HCT116 (cell line): ENCODE data around the gene GRK6. TPM values are rescaled to one million over a fixed set of nuclear protein-coding genes. Genes with fewer than 3 reads are reported as not detected.

Source experiments
- ATAC-seq: fragments of 200-7000 bp; cut with Tn5 transposase; 2 replicates; pipeline ENCODE4 v1.9.1; 2020; ENCODE audit warnings: mild to moderate bottlenecking, moderate library complexity
- BruUV-seq: library from RNA; stranded (reverse); fragments of 400-500 nt; replicated peaks from 2 replicates; lab custom pipeline; 2021; lab: Mats Ljungman, UMichigan
- CTCF ChIA-PET: fragments of 300-600 bp; sonication (Branson Sonifier 250); formaldehyde crosslinking; loops from one replicate; lab custom pipeline; 2021; ENCODE audit warnings: antibody characterized with exemption; lab: Charles Lee
- POLR2A ChIA-PET: fragments of 300-600, 350-600 bp; sonication (Branson Sonifier 250); formaldehyde crosslinking; loops from one replicate; lab custom pipeline; 2021; ENCODE audit warnings: antibody characterized with exemption; lab: Charles Lee
- RAD21 ChIA-PET, 2 experiments: fragments of 300-600 bp; sonication (Branson Sonifier 250); formaldehyde crosslinking; loops; one replicate each; lab custom pipeline; 2023; ENCODE audit warnings: low total read pairs in 2 of 2; ENCODE audit not compliant: uncharacterized antibody in 2 of 2, unreplicated experiment in 2 of 2, low non-redundant PET in 1 of 2; lab: Charles Lee
- DNase-seq: peaks from one replicate; pipeline ENCODE4 v3.0.0-alpha.2; 2010; ENCODE audit warnings: low read depth, low spot score
- H2AFZ ChIP-seq: fragments of 200-600 bp; shearing (Covaris generic), sonication (generic); 2 replicates; pipeline ENCODE4 v1.6.1; 2017; ENCODE audit warnings: low read depth, mixed run types, mixed read lengths, antibody characterized with exemption, low read length; ENCODE audit not compliant: poor library complexity, severe bottlenecking
- H3K27ac ChIP-seq: 2 replicates; pipeline ENCODE4 v1.5.1; 2012; ENCODE audit warnings: low read depth, low read length
- H3K27me3 ChIP-seq: fragments of 200-600 bp; sonication (generic); 2 replicates; pipeline ENCODE4 v1.6.1; 2016; ENCODE audit warnings: mixed run types, low read length, mixed read lengths; ENCODE audit not compliant: insufficient read depth
- H3K36me3 ChIP-seq, 2 experiments: fragments of 200-500 bp in 1 of 2; fragments of 200-600 bp in 1 of 2; sonication (Bioruptor generic) in 1 of 2; sonication (generic) in 1 of 2; 2 replicates each; pipeline versions ENCODE4 v1.5.1 to v1.6.1; 2014 to 2016; ENCODE audit warnings: low read length in 2 of 2, inconsistent platforms in 1 of 2, mixed read lengths in 1 of 2, mixed run types in 1 of 2; ENCODE audit not compliant: insufficient read depth in 2 of 2, control insufficient read depth in 1 of 2
- H3K4me1 ChIP-seq, 2 experiments: fragments of 200-600 bp in 1 of 2; sonication (generic) in 1 of 2; 2 replicates each; pipeline versions ENCODE4 v1.5.1 to v1.6.1; 2012 to 2017; ENCODE audit warnings: low read length in 2 of 2, inconsistent platforms in 1 of 2, mild to moderate bottlenecking in 1 of 2, mixed read lengths in 1 of 2, mixed run types in 1 of 2, moderate library complexity in 1 of 2; ENCODE audit not compliant: insufficient read depth in 2 of 2, control insufficient read depth in 1 of 2
- H3K4me2 ChIP-seq: fragments of 200-600 bp; sonication (generic); 2 replicates; pipeline ENCODE4 v1.6.1; 2017; ENCODE audit warnings: mixed run types, low read length, mixed read lengths
- H3K4me3 ChIP-seq, 2 experiments: fragments of 200-600 bp in 1 of 2; sonication (generic) in 1 of 2; replicated peaks in 1 of 2; 2 replicates each; pipeline ENCODE4 v1.5.1; 2011 to 2016; ENCODE audit warnings: low read length in 2 of 2, control low read depth in 1 of 2, low read depth in 1 of 2, mild to moderate bottlenecking in 1 of 2, mixed read lengths in 1 of 2, mixed run types in 1 of 2
- H3K79me2 ChIP-seq: fragments of 200-600 bp; sonication (generic); 2 replicates; pipeline ENCODE4 v1.6.1; 2017; ENCODE audit warnings: mild to moderate bottlenecking, mixed run types, low read length, moderate library complexity, mixed read lengths; ENCODE audit not compliant: insufficient read depth
- H3K9ac ChIP-seq: fragments of 200-600 bp; sonication (generic); 2 replicates; pipeline ENCODE4 v1.6.1; 2016; ENCODE audit warnings: low read length, mixed read lengths
- H3K9me2 ChIP-seq: fragments of 200-600 bp; sonication (generic), shearing (Covaris generic); 2 replicates; pipeline ENCODE4 v1.6.1; 2017; ENCODE audit warnings: mixed run types, mild to moderate bottlenecking, moderate library complexity; ENCODE audit not compliant: insufficient read depth
- H3K9me3 ChIP-seq, 2 experiments: fragments of 200-500 bp in 1 of 2; fragments of 200-600 bp in 1 of 2; sonication (Bioruptor generic) in 1 of 2; sonication (generic) in 1 of 2; 2 replicates each; pipeline ENCODE4 v1.6.1; 2014 to 2017; ENCODE audit warnings: low read length in 2 of 2, mixed read lengths in 2 of 2, inconsistent platforms in 1 of 2, low read depth in 1 of 2, mild to moderate bottlenecking in 1 of 2, mixed run types in 1 of 2, moderate library complexity in 1 of 2; ENCODE audit not compliant: control insufficient read depth in 1 of 2, insufficient read depth in 1 of 2
- H4K20me1 ChIP-seq: fragments of 200-600 bp; sonication (generic), shearing (Covaris generic); 2 replicates; pipeline ENCODE4 v1.6.1; 2017; ENCODE audit warnings: mixed run types, mild to moderate bottlenecking, moderate library complexity; ENCODE audit not compliant: insufficient read depth
- ELF1 ChIP-seq: IDR thresholded peaks from 2 replicates; pipeline ENCODE4 v1.6.1; 2012; ENCODE audit warnings: low read depth, borderline replicate concordance
- EZH2phosphoT487 ChIP-seq: fragments of 200-600 bp; IDR thresholded peaks from 2 replicates; pipeline ENCODE4 v1.6.1; 2018; ENCODE audit warnings: antibody characterized with exemption, borderline replicate concordance
- FOSL1 ChIP-seq: IDR thresholded peaks from 2 replicates; pipeline ENCODE4 v1.6.1; 2012; ENCODE audit warnings: low read depth
- JUND ChIP-seq: IDR thresholded peaks from 2 replicates; pipeline ENCODE4 v1.6.1; 2012
- MAX ChIP-seq: IDR thresholded peaks from 2 replicates; pipeline ENCODE4 v1.6.1; 2012
- POLR2A ChIP-seq: IDR thresholded peaks from 2 replicates; pipeline ENCODE4 v1.7.0; 2011; ENCODE audit warnings: borderline replicate concordance; ENCODE audit not compliant: insufficient read depth, insufficient read length; ENCODE audit errors: extremely low read depth
- POLR2AphosphoS5 ChIP-seq: IDR thresholded peaks from 2 replicates; pipeline ENCODE4 v1.6.1; 2011; ENCODE audit warnings: mild to moderate bottlenecking, low read depth, low read length, moderate library complexity
- YY1 ChIP-seq: IDR thresholded peaks from 2 replicates; pipeline ENCODE4 v1.6.1; 2011; ENCODE audit warnings: low read length, low read depth, moderate library complexity, mild to moderate bottlenecking; ENCODE audit not compliant: insufficient replicate concordance; ENCODE audit errors: extremely low read depth
- ZFX ChIP-seq: fragments of 450-650 bp; IDR thresholded peaks from 2 replicates; pipeline ENCODE4 v1.6.1; 2017
- ZNF274 ChIP-seq: fragments of 200-500 bp; sonication (Bioruptor generic); IDR thresholded peaks from 2 replicates; pipeline ENCODE4 v1.6.1; 2014; ENCODE audit warnings: mild to moderate bottlenecking, low read depth, low read length, inconsistent platforms
- intact Hi-C: fragments of 100-400 bp; cut with micrococcal nuclease; formaldehyde crosslinking; loops from 2 replicates; pipeline ENCODE4 v1.10.0; 2022
- total RNA-seq: library from RNA; stranded (reverse); gene quantifications from one replicate; pipeline ENCODE4 v1.2.1, GENCODE V29; 2021; ENCODE audit not compliant: unreplicated experiment
- TF ChIP-seq, protein P1 (sequence below), 3 experiments: fragments of 200-600 bp in 1 of 3; sonication (generic) in 1 of 3; IDR thresholded peaks in 2 of 3; conservative IDR thresholded peaks in 1 of 3; 2 replicates each; pipeline ENCODE4 v1.5.1; 2012 to 2017; ENCODE audit warnings: low read depth in 2 of 3, low read length in 2 of 3, antibody characterized with exemption in 1 of 3, borderline replicate concordance in 1 of 3, control low read depth in 1 of 3, mild to moderate bottlenecking in 1 of 3, mixed read lengths in 1 of 3, mixed run types in 1 of 3, moderate library complexity in 1 of 3; ENCODE audit not compliant: insufficient read depth in 1 of 3

The GRK6 gene
- total RNA-seq, 1 experiment from 2014 or later, result 89.3 TPM

GRCh38 chr5:177397875-177398390 is 28.5 kb upstream of the GRK6 start:
- Histone ChIP-seq H3K9me3 (no peaks in the 10 kb centered on the region), H3K36me3 (no peaks in the 10 kb centered on the region), H3K9me2 (no peaks in the 10 kb centered on the region), H2AFZ (no peak overlapping the region), H3K4me1 (peaks cover 8 to 18% of the 10 kb centered on the region in 2 experiments), H4K20me1 (no peaks in the 10 kb centered on the region), H3K4me3 (no peak overlapping the region), H3K79me2 (no peaks in the 10 kb centered on the region), H3K9ac (no peak overlapping the region), H3K27ac (no peak overlapping the region), H3K27me3 (no peaks in the 10 kb centered on the region), H3K4me2 (no peak overlapping the region)
- intact Hi-C loops, result no loop called here
- ChIA-PET RAD21 (no interaction called here), POLR2A (no interaction called here), CTCF (no interaction called here)
- DNase-seq, result no peak
- ATAC-seq, result no peak
- TF ChIP-seq ZNF274, result no peak
- no peak for TF ChIP-seq POLR2A
- TF ChIP-seq, protein P1, sequence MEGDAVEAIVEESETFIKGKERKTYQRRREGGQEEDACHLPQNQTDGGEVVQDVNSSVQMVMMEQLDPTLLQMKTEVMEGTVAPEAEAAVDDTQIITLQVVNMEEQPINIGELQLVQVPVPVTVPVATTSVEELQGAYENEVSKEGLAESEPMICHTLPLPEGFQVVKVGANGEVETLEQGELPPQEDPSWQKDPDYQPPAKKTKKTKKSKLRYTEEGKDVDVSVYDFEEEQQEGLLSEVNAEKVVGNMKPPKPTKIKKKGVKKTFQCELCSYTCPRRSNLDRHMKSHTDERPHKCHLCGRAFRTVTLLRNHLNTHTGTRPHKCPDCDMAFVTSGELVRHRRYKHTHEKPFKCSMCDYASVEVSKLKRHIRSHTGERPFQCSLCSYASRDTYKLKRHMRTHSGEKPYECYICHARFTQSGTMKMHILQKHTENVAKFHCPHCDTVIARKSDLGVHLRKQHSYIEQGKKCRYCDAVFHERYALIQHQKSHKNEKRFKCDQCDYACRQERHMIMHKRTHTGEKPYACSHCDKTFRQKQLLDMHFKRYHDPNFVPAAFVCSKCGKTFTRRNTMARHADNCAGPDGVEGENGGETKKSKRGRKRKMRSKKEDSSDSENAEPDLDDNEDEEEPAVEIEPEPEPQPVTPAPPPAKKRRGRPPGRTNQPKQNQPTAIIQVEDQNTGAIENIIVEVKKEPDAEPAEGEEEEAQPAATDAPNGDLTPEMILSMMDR (IDR thresholded peaks at IDR 0.05 in 2 of 3, conservative IDR thresholded peaks at IDR 0.05 in 1 of 3; ENCODE audit: borderline replicate concordance in 1 of 3, insufficient read depth in 1 of 3, low read depth in 2 of 3, low read length in 2 of 3), result no peak
- no peak for TF ChIP-seq JUND
- TF ChIP-seq ELF1, result no peak
- TF ChIP-seq POLR2AphosphoS5, result no peak
- no peak for TF ChIP-seq FOSL1
- TF ChIP-seq EZH2phosphoT487, result no peak
- no peak for TF ChIP-seq ZFX
- TF ChIP-seq YY1, result no peak
- no peak for TF ChIP-seq MAX
- BruUV-seq, result no TSS peak
